ENCODE results near the gene CFAP45.

The CFAP45 gene

GRCh38 chr1:159925719-159926078 is 25.7 kb upstream of the CFAP45 start:
- Mint-ChIP-seq H3K27ac (peak overlapping the region; percentile 88 to 93 (median 92)), H3K4me3 (peak overlapping the region; percentile 97), H3K27me3 (ENCODE audit: low read depth) (no peaks in the 10 kb centered on the region), H3K9me3 (no peaks in the 10 kb centered on the region), H3K4me1 (peaks cover 53% of the 10 kb centered on the region), H3K36me3 (ENCODE audit: low read depth) (peaks cover 14% of the 10 kb centered on the region)
- TF ChIP-seq, protein P1, sequence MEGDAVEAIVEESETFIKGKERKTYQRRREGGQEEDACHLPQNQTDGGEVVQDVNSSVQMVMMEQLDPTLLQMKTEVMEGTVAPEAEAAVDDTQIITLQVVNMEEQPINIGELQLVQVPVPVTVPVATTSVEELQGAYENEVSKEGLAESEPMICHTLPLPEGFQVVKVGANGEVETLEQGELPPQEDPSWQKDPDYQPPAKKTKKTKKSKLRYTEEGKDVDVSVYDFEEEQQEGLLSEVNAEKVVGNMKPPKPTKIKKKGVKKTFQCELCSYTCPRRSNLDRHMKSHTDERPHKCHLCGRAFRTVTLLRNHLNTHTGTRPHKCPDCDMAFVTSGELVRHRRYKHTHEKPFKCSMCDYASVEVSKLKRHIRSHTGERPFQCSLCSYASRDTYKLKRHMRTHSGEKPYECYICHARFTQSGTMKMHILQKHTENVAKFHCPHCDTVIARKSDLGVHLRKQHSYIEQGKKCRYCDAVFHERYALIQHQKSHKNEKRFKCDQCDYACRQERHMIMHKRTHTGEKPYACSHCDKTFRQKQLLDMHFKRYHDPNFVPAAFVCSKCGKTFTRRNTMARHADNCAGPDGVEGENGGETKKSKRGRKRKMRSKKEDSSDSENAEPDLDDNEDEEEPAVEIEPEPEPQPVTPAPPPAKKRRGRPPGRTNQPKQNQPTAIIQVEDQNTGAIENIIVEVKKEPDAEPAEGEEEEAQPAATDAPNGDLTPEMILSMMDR (IDR thresholded peaks at IDR 0.05; ENCODE audit: unreplicated experiment in 3 of 3): no peak

- H3K4me3 Mint-ChIP-seq: peak within 1 kb of the TSS; percentile 97
- H3K9me3 Mint-ChIP-seq: no peaks in the 10 kb centered on the region
- peak within 1 kb of the TSS; percentile 88 to 93 (median 92) for H3K27ac Mint-ChIP-seq
- H3K27me3 Mint-ChIP-seq (ENCODE audit: low read depth): no peaks in the 10 kb centered on the region
- H3K36me3 Mint-ChIP-seq (ENCODE audit: low read depth): peaks cover 14% of the 10 kb centered on the region
- H3K4me1 Mint-ChIP-seq: peaks cover 55% of the 10 kb centered on the region
- TF ChIP-seq, protein P1 (IDR thresholded peaks at IDR 0.05; ENCODE audit: unreplicated experiment in 3 of 3): no peak
Observed at GRCh38 chr1:159924791-159925718, 25.1 kb upstream of the CFAP45 start, which contains the start of gene TAGLN2. TAGLN2 (minus strand) TSS chr1:159925507; CDS start chr1:159920509, 4,998 bp downstream.

- H3K27me3 Mint-ChIP-seq (ENCODE audit: low read depth): no peaks in the 10 kb centered on the region
- H3K4me1 Mint-ChIP-seq: peaks cover 57% of the 10 kb centered on the region
- H3K36me3 Mint-ChIP-seq (ENCODE audit: low read depth): peaks cover 16% of the 10 kb centered on the region
Observed at GRCh38 chr1:159924025-159924790, 24.2 kb upstream of the CFAP45 start.

DNA sequence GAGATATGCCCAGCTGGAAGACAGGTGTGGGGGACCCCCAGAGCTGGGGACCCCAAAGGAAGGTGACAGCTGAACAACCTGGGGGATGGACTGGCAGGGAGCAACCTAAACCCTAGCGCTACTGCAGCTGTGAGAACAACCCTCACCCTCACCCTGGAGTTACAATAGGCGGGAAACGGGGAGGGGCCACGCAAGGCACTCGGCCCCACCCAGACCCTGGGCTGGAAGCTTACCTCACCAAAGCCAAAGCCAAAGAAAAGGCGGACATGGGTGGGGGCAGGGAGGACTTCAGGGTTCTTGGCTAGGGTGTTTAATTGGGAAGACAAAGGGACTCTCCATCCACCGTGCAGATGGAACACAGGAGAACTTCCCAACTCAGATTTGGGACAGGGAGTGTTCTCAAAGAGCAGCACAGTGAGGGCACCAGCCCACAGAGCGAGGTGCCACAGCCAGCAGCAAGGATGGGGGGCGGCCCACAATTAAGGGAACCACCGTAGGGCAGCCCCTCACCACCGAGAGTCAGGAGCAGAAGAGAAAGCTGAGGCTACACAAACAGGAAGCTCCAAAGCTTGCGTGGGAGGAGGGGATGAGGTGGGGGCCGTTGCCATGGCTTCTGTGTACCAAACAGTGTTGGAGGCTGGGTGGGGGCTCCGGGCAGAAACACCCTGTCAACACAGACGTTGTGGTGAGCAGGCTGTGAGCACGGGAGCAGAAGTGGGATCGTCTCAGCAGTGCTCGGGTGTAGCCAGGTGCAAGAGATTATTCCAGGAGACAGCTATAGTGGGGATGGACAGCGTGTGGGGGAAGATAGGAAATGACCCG is 23.4 kb upstream of the CFAP45 start:
- Mint-ChIP-seq H3K27me3 (ENCODE audit: low read depth) (no peaks in the 10 kb centered on the region), H3K4me3 (peak overlapping the region; percentile 86 to 91 (median 87)), H3K36me3 (ENCODE audit: low read depth) (peaks cover 13% of the 10 kb centered on the region), H3K27ac (peak overlapping the region; percentile 82 to 92 (median 88)), H3K4me1 (peaks cover 62% of the 10 kb centered on the region), H3K9me3 (no peaks in the 10 kb centered on the region)
- TF ChIP-seq, protein P1 (IDR thresholded peaks at IDR 0.05; ENCODE audit: unreplicated experiment in 3 of 3): no peak

More at GRCh38 chr1:159924025-159924790, 24.2 kb upstream of the CFAP45 start:
- no peaks in the 10 kb centered on the region for H3K9me3 Mint-ChIP-seq
- H3K27ac Mint-ChIP-seq: peak overlapping the region; percentile 82 to 92 (median 88)
- TF ChIP-seq, protein P1 (IDR thresholded peaks at IDR 0.05; ENCODE audit: unreplicated experiment in 3 of 3): no peak
- peak overlapping the region; percentile 97 for H3K4me3 Mint-ChIP-seq

GRCh38 chr1:159922511-159923202 is 22.7 kb upstream of the CFAP45 start:
- TF ChIP-seq, protein P1 (IDR thresholded peaks at IDR 0.05; ENCODE audit: unreplicated experiment in 3 of 3): no peak
- H3K27ac Mint-ChIP-seq: peak overlapping the region; percentile 82 to 92 (median 88)
- H3K27me3 Mint-ChIP-seq (ENCODE audit: low read depth): no peaks in the 10 kb centered on the region
- peaks cover 69% of the 10 kb centered on the region for H3K4me1 Mint-ChIP-seq
- H3K36me3 Mint-ChIP-seq (ENCODE audit: low read depth): peaks cover 16% of the 10 kb centered on the region
- no peaks in the 10 kb centered on the region for H3K9me3 Mint-ChIP-seq
- H3K4me3 Mint-ChIP-seq: peak overlapping the region; percentile 86 to 91 (median 87)

Measured in nephron (organoid).